SH-SY5Y (cell line): Measurements from ENCODE around the gene SORCS3.

ENCODE experiments used
- GATA2 ChIP-seq: IDR thresholded peaks from 2 replicates; pipeline ENCODE4 v1.6.1; 2011; ENCODE audit warnings: mild to moderate bottlenecking, low read depth, low read length
- GATA3 ChIP-seq: IDR thresholded peaks from 2 replicates; pipeline ENCODE4 v1.6.1; 2011; ENCODE audit warnings: low read depth, mild to moderate bottlenecking, low read length, moderate library complexity

Gene SORCS3

GRCh38 chr10:105197598-105198364 is 556.7 kb downstream of the SORCS3 start:
- TF ChIP-seq GATA3 (no peak), GATA2 (no peak)

DNA sequence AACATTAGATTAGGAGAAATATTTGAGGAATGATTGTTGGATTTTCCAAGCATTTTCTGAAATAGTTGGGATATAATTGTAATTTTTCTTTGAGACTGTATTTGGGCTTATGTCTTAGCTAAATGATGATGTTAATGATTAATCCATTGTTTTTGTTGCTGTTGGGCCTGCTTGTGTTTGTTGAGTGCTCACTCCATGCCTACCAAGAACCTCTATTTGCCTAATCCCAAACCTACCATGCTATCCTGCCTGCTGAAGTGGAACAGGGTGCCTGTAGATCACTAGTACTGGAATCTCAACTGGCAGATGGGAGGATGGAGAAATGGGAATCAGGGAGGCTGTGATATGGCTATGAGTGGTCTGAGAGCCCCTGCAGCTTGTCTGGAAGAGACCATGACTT is 565.5 kb downstream of the SORCS3 start:
- no peak for TF ChIP-seq GATA2
- TF ChIP-seq GATA3, result no peak

- TF ChIP-seq GATA2 (no peak), GATA3 (no peak)
Observed at GRCh38 chr10:105207476-105207995, 566.4 kb downstream of the SORCS3 start.

DNA sequence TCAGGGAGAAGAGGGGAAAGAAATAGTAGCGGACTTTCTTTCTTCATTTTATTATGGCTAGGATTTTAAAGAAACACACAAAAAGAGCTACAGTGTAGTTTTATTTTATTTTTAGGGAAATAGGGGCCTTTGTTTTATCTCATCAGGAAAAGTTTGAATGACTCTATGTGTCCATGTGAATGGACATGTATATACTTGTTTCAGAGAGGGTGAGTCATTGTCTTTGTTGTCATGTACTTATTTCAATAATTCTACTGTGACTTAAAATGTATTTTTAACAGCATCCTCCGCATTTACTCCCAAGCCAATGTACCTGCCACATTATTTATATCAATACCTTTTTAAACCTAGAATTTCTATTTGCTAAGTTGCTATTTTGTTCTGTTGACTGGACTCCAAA is 569.5 kb downstream of the SORCS3 start:
- no peak for TF ChIP-seq GATA3
- no peak for TF ChIP-seq GATA2

DNA sequence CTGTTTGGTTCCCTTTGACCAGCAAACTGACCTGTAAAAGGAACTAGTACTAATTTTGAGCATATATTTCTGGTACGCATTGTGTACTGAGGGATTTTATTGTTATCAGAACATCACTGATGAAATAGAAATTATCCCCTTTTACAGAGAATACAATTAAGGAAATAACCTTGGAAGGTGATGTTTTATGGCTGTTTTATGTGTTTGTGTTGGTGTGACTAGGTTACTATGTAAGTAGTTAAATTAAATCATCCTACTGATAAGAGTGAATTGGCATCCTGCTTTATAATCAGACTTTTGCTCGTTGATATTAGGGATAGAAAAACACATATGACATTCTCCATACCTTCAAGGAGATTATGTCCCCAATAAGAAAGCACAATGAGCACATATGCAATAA is 596.6 kb downstream of the SORCS3 start:
- TF ChIP-seq GATA2 (no peak), GATA3 (no peak)

GRCh38 chr10:105239311-105240219 is 598.5 kb downstream of the SORCS3 start:
- TF ChIP-seq GATA3 (no peak), GATA2 (peak; percentile 7; the same call in 1 of the 2 replicates)

DNA sequence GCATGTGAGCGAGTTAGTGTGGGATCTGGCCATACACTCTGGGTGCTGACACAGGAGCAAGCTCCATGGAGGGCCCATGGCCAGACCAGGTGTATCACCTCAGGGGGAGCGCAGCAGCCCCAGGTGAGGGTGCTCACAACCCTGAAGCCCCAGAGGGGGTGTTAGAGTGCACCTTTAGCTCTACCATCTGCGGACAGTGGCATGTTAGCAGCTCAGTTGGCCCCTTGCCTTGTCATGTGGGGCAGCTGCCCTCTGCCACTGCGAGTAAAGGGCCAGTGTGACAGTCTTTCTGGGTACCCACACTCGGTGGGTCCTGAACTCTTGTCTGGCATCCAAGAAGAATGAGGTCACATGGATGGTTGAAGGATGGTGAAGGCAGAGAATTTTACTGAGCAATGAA is 600.2 kb downstream of the SORCS3 start:
- no peak for TF ChIP-seq GATA3

DNA sequence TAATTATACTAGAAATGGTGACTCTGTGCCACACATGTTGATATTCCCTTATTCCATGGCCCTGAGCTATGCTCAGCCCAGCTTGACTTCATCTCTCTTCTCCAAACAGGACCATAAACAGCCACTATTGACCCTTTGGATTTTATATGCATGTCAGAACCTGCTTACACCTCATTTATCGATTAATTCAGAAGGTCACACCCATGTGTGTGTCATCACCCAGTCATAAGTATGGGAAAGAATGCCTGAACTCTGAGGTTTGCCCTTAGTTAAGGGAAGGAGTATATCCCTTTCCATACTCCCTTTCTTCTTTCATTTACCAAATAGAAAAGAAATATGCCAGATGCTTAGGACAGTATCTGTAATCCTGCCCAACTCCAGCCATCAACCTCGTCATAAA is 602.3 kb downstream of the SORCS3 start:
- TF ChIP-seq GATA3 (no peak), GATA2 (no peak)

DNA sequence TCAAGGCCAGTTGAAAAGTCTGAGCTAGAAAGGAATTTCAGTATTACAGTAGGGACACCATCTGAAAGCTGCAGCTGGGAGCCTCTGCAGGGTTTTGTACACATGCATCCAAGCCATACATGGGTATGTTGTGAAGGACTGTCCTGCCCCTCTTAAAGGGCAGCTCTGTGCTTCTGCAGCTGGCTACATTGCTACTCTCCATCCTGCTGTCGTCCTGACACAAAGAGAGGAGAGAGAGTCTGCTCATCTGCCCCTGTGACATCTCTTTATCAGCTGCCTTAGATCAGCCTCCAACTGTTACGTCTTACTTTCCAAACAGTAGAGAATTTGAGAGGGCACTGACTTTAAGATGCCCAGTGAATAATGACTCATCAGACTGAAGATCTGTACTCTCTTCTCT is 602.7 kb downstream of the SORCS3 start:
- TF ChIP-seq GATA3 (no peak), GATA2 (no peak)

GRCh38 chr10:105247831-105248499 is 606.9 kb downstream of the SORCS3 start:
- TF ChIP-seq GATA3 (no peak), GATA2 (no peak)

DNA sequence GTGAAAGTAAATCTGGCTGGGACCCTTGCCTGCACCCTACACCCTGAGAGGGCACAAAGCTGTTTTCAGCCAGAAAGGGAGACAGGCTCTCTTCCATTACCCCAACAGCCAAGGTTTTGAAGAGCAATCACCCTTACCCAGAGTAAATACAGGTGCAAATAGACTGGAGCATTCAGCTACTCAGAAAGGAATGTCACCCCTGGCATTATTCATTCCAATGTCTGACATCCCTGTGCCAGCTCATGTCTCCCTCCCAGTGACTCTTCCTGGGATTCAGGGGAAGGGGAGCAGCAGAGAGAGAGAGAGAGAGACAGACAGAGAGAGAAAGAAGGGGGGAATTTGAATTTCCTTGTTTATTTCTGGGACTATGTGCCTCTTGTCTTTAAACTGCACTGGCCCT is 611.8 kb downstream of the SORCS3 start:
- TF ChIP-seq GATA2, result no peak
- no peak for TF ChIP-seq GATA3

GRCh38 chr10:105253515-105254212 is 612.6 kb downstream of the SORCS3 start:
- TF ChIP-seq GATA2 (peak; percentile 65), GATA3 (no peak; the same call in 1 of the 2 replicates)

GRCh38 chr10:105258036-105258673 is 617.1 kb downstream of the SORCS3 start:
- TF ChIP-seq GATA2 (no peak; the same call in 1 of the 2 replicates), GATA3 (no peak)

GRCh38 chr10:105258674-105259065 is 617.6 kb downstream of the SORCS3 start:
- no peak for TF ChIP-seq GATA3
- no peak for TF ChIP-seq GATA2

GRCh38 chr10:105259201-105259600 is 618.1 kb downstream of the SORCS3 start:
- no peak for TF ChIP-seq GATA3
- no peak for TF ChIP-seq GATA2
